Measurements from ENCODE around the gene HOXB4.

The HOXB4 gene

GRCh38 chr17:48577946-48578615 is at the start of gene HOXB4:
HOXB4 (minus strand) TSS chr17:48578350; CDS start chr17:48578319, 31 bp downstream.
- peak; percentile 52 for DNase-seq (ENCODE audit: low read depth)

DNA sequence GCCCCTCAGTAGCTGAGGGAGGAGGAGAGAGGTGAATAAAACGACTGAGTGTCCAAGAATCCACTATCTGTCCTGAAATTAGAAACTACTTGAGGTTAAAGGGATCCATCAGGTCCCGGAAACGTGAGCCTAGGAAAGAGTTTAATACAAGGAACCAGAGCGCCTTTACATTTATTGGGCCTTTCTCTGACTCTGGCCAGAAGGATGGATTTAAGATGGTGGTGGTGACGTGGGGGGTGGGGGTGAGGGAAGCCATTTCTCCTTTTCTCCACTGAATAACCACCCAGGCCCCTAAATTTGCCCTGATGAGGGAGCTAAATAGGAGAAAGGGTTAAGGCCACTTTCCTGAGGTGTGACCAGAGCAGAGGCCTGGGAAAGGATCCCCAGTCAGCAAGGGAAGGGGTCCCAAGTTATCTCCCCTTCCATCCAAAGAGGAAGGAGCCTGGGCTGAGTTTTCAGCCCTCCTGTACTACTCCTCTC is 49.0 kb upstream of the HOXB4 start:
- DNase-seq (ENCODE audit: low read depth), result no peak

DNA sequence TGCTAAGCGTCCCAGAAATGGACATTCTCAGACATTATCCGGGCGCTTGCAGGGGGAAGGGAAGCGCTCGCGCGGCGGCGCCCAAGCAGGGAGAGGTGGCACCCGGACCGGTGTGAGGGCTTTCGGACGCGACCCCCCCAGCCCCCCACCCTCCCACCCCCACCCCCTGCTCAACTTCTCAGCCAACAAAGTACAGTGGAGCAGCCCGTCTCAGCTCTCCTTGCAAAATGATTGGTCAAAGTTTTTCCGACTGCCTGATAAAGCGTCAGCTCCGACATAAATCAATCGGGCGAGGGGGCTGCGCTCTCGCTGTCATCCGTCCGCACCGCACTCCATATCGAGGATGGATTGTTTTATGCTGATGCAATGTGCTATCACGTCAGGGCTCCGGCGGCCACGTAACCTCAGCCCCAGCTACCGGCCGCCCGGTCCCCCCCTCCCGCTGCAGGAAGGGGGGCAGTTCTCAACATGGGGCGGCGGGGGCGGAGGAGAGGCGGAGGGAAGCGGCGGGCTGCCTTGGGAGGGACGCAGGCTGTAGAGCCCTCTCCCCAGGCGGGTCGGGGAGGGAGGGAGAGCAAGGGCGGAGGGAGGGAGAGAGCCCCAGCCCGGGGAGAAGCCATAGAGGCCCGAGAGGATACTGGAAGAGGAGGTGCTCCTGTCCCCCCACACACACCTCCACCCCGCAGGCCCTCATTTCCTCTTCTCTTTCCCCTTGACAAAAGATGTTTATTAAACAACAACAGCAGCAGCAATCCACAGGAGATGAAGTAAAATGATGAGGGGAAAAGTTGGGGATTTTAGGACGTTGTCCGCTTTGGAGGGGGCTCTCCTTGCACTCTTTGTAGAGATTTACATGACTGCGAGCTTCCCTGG is 48.3 kb upstream of the HOXB4 start, which contains the start of gene HOXB9:
TSS of gene HOXB9 (minus strand) at position 114 of the 873 bp plus-strand sequence. CDS start at position 25, 89 bp downstream.
- peak; percentile 61 for DNase-seq (ENCODE audit: low read depth)

DNA sequence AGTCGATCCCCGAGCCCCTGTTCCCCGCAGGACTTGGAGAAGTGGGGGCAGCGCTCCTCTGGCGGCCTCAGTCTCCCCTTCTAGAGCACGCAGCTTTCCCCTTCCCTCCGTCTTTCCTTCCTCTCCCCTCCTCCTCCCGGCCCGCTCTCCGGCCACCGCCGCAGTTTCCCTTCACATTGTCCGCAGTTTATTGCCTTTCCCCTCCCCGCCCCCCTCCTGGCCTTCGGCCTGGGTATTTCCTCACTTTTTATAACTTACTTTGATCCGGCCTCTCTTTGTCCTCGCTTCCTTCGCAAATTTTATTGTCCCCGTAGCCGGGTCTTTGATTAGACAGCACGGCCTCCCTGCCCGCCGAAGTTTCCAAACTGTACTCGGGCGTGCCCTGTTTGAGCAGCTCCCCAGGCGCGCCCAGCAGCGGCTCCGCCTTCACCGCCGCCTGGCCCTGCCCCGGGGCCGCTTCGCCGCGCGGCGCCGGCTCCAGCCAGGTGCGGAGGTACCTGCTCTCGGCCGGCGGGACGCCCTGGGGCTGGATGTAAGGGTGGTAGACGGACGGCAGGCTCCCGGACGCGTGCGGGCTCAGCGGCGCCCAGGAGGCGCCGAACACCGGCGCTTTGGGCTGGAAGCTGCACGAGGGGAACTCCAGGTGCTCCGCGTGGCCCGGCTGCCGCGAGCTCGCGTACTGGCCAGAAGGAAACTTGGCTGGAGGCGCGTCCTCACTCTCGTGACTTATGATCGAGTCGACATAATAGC is 47.5 kb upstream of the HOXB4 start:
- DNase-seq (ENCODE audit: low read depth), result no peak

GRCh38 chr17:48624544-48625494 is 46.7 kb upstream of the HOXB4 start:
- no peak for DNase-seq (ENCODE audit: low read depth)

GRCh38 chr17:48624118-48624517 is 46.0 kb upstream of the HOXB4 start:
- DNase-seq (ENCODE audit: low read depth), result no peak

DNA sequence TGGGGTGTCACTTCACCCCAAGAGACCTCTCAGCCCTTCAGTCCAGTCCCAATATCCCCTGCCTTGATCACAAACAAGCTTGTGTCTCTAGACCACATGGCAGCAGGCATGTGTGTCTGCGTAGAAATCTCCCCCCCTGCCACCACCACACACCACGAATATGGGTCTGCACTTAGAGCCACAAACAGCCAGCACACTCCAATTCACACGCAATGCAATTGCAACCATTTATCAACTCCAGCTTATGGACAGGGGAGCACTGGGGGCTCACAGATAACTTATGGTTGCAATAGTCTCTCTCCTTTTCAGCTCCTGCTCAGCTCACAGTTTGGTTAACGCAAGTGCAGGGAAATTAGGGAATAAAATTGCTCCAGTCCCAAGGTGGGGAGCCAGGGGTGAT is 45.4 kb upstream of the HOXB4 start:
- DNase-seq (ENCODE audit: low read depth), result no peak

DNA sequence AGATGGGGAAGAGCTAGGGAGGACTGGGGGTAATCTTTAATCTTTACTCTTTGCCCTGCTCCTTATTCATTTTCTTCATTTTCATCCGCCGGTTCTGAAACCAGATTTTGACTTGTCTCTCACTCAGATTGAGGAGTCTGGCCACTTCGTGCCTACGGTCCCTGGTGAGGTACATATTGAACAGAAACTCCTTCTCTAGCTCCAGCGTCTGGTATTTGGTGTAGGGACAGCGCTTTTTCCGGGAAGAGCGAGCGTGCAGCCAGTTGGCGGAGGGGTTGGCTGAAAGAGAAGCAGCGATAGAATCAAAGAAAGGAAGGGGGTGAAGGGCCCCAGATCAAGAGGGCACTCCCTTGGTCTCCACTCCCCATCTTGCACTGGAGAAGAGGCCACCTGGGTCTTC is 44.7 kb upstream of the HOXB4 start:
- DNase-seq (ENCODE audit: low read depth), result no peak

GRCh38 chr17:48621410-48622392 is 43.6 kb upstream of the HOXB4 start:
- DNase-seq (ENCODE audit: low read depth), result no peak

GRCh38 chr17:48620461-48621139 is 42.5 kb upstream of the HOXB4 start:
- no peak for DNase-seq (ENCODE audit: low read depth)

DNA sequence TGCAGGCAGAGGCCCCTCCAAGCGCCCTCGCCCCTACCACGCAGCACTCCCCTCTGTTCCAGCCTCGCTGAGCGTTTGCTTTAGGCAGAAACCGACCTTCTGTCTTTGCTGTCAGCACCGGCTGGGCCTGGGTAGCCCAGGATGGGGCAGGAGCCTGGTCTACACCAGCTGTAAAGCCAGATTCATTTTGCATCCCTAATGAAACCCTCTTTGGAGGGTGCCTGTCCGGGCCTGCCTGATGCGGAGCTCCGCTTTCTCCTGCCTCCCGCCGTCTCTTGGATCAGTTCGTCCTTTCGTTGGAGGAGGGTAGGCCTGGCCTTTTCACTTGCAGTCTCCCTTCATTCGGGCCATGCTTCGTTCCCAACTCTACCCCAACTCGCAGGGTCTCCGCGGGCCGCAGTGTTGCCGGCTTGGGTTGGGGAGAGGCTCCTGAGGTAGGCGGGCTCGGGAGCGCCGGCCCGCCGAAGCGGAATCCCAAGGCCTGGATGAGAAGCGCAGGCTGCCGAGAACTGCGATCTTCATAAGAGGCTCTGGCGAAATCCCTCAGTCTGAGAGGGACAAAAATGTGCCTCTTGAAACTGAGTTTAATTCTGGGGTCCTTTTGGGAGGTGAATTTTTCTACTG is 41.8 kb upstream of the HOXB4 start:
- no peak for DNase-seq (ENCODE audit: low read depth)

- peak; percentile 73 for DNase-seq (ENCODE audit: low read depth)
Measured at GRCh38 chr17:48618256-48618896, 40.2 kb upstream of the HOXB4 start.

- no peak for DNase-seq (ENCODE audit: low read depth)
Measured at GRCh38 chr17:48617471-48618255, 39.5 kb upstream of the HOXB4 start.

GRCh38 chr17:48616717-48617470 is 38.7 kb upstream of the HOXB4 start:
- DNase-seq (ENCODE audit: low read depth), result no peak

DNA sequence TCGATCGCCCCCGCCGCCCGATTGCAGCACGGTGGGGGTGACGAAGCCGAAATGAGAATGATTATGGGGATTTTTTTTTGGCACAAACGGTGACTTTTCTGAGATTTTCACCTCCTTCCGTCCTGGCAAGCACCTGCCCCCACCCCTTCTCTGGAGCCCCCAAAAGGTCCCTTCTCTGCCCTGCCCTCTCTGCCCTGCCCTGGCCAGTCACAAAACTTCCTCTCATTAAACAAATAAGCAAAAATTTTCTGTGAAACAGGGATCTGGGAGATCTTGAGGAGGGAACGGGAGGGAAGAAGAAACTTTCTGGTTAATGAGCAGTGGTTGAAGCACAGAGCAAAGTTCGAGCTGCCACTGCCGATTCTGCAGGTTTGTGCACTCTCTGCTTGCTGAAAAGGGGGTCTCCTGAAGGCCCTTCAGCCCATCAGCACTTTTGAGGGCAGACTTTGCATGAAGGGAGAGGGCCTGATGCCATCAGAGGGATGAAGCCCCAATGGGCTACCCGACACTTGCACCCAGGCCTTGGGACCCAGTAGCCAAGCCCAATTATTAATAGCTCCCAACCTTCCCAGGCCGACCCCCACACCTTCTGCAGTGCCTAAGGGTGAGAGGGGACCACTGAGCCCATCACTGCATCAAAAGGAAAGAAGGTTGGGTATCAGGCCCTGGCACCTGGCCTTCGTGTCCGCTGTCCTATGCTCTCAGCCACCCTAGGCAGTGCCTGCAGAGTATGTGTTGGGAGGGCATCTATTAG is 38.0 kb upstream of the HOXB4 start:
- DNase-seq (ENCODE audit: low read depth), result no peak
